CD4-positive, alpha-beta T cell treated with Interleukin-21 for 1 hour (primary cell): ENCODE measurements around the gene ALOX15.
A peak's percentile ranks its signal among the peaks of the same experiment; 100 is the strongest.
"Not testable (repeated sequence)": the region's sequence is repeated elsewhere in the genome, so short reads cannot be mapped to it uniquely, and the experiment has no call there.

ENCODE experiments used
- DNase-seq: peaks from one replicate; pipeline ENCODE4 v3.0.0-alpha.2; 2020

ALOX15 gene

GRCh38 chr17:4617090-4617489 is 24.4 kb downstream of the ALOX15 start:
- DNase-seq, result no peak

- DNase-seq, result no peak
Observed at GRCh38 chr17:4616476-4616875, 25.0 kb downstream of the ALOX15 start.

- DNase-seq, result no peak
Observed at GRCh38 chr17:4610656-4611055, 30.8 kb downstream of the ALOX15 start.

GRCh38 chr17:4610162-4610561 is 31.3 kb downstream of the ALOX15 start:
- no peak for DNase-seq

- DNase-seq, result no peak
Observed at GRCh38 chr17:4609761-4610160, 31.7 kb downstream of the ALOX15 start.

- no peak for DNase-seq
Observed at GRCh38 chr17:4607773-4608187, 33.7 kb downstream of the ALOX15 start.

- no peak for DNase-seq
Observed at GRCh38 chr17:4607261-4607741, 34.2 kb downstream of the ALOX15 start.

GRCh38 chr17:4605826-4606225 is 35.7 kb downstream of the ALOX15 start:
- DNase-seq, result no peak

- DNase-seq, result not testable (repeated sequence)
Observed at GRCh38 chr17:4604736-4605135, 36.7 kb downstream of the ALOX15 start.

GRCh38 chr17:4604111-4604644 is 37.3 kb downstream of the ALOX15 start:
- no peak for DNase-seq

- no peak for DNase-seq
Observed at GRCh38 chr17:4602041-4602440, 39.4 kb downstream of the ALOX15 start.

- DNase-seq, result no peak
Observed at GRCh38 chr17:4601326-4601725, 40.2 kb downstream of the ALOX15 start.

- DNase-seq, result no peak
Observed at GRCh38 chr17:4600563-4600962, 40.9 kb downstream of the ALOX15 start.

- DNase-seq, result no peak
Observed at GRCh38 chr17:4599505-4600281, 41.8 kb downstream of the ALOX15 start.

GRCh38 chr17:4598776-4599504 is 42.5 kb downstream of the ALOX15 start:
- DNase-seq, result no peak

GRCh38 chr17:4597975-4598374 is 43.5 kb downstream of the ALOX15 start:
- no peak for DNase-seq

- no peak for DNase-seq
Observed at GRCh38 chr17:4596636-4597380, 44.7 kb downstream of the ALOX15 start.

GRCh38 chr17:4595685-4596342 is 45.7 kb downstream of the ALOX15 start:
- not testable (repeated sequence) for DNase-seq

GRCh38 chr17:4594931-4595684 is 46.4 kb downstream of the ALOX15 start:
- peak; percentile 18 for DNase-seq

GRCh38 chr17:4594406-4594805 is 47.1 kb downstream of the ALOX15 start:
- DNase-seq, result no peak

- no peak for DNase-seq
Observed at GRCh38 chr17:4593021-4593421, 48.5 kb downstream of the ALOX15 start.
